ENCODE results near the gene AFAP1L1.

GRCh38 chr5:149304195-149305078 is 32.8 kb downstream of the AFAP1L1 start:
- TF ChIP-seq MYC (IDR thresholded peaks at IDR 0.05; ENCODE audit: borderline replicate concordance, low read length) = no peak
- TF ChIP-seq CTCF (IDR thresholded peaks at IDR 0.05) = no peak
- TF ChIP-seq KDM1A (IDR thresholded peaks at IDR 0.05; ENCODE audit: low read depth) = no peak
- TF ChIP-seq JUN (IDR thresholded peaks at IDR 0.05) = no peak
- no peak for TF ChIP-seq SMC3 (IDR thresholded peaks at IDR 0.05)
- no peak for TF ChIP-seq POLR2A (IDR thresholded peaks at IDR 0.05; ENCODE audit: low read length)
- TF ChIP-seq JUNB (IDR thresholded peaks at IDR 0.05) = no peak
- no peak for TF ChIP-seq BHLHE40 (IDR thresholded peaks at IDR 0.05; ENCODE audit: low read depth, low read length)
- TF ChIP-seq EHF (CRISPR knock-in tag; IDR thresholded peaks at IDR 0.05) = no peak
- TF ChIP-seq FOSB (CRISPR knock-in tag; IDR thresholded peaks at IDR 0.05) = no peak
- no peak for TF ChIP-seq GATA3 (IDR thresholded peaks at IDR 0.05; ENCODE audit: borderline replicate concordance)
- no peak for TF ChIP-seq MAX (IDR thresholded peaks at IDR 0.05)
- no peak for TF ChIP-seq TP53 (CRISPR knock-in tag; IDR thresholded peaks at IDR 0.05)
